HG02943 (cell line): ENCODE results near the gene TARDBP.
"Not testable (repeated sequence)": the region's sequence is repeated elsewhere in the genome, so short reads cannot be mapped to it uniquely, and the experiment has no call there.

ENCODE experiments used
- ATAC-seq: cut with Tn5 transposase; IDR thresholded peaks from one replicate; pipeline ENCODE4 v1.9.1; 2021; ENCODE audit warnings: mild to moderate bottlenecking, low read depth, moderate library complexity; ENCODE audit not compliant: unreplicated experiment

TARDBP gene

DNA sequence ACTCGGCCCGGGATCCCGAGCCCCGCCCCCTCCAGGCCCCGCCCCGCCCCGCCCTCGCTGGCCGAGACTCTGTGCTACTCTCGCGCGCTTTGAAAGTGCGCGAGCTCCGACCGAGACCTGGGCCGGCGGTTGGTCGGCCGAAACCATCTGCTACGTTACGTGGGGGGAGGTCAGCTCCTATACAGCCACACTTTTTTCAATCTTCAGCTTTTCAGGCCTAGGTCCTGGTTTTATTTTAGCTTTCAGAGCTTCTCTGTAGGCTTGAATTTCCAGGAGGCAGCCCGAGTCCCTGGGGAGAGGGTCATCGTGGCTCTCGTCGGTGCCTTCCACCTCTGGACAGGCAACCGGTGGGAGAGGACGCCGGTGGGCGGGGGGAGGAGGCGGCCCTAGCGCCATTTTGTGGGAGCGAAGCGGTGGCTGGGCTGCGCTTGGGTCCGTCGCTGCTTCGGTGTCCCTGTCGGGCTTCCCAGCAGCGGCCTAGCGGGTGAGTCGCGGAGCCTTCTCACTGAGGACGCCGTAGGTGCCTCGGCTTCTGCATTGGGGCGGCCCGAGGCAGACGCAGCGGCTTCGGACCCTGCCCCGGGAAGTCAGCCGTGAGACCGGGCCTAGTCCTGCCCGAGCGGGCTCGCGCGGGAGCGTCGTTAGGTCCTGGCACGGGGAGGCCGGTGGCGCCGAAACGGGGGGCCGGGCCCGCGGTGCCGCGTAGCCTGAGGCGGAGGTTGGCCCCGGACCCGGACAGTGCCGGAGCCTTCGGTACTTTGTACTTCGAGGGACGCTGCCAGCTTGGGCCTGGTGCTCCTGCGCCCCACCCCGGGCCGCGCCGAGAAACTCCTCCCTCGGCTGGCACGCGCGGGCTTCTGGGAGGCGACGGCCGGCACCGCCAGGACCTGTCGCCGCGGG lies at the start of gene TARDBP:
TARDBP (plus strand) TSS at position 395 of the 900 bp plus-strand sequence. CDS start 1,074 bp downstream, outside the sequence.
- ATAC-seq: peak; percentile 90

- ATAC-seq: no peak
Measured at GRCh38 chr1:10965546-10966226, 46.8 kb upstream of the TARDBP start.

GRCh38 chr1:10967090-10967489 lies 45.4 kb upstream of the TARDBP start:
- no peak for ATAC-seq

- no peak for ATAC-seq
Measured at GRCh38 chr1:10968411-10968826, 44.0 kb upstream of the TARDBP start.

- ATAC-seq: no peak
Measured at GRCh38 chr1:10969267-10969970, 43.0 kb upstream of the TARDBP start.

- ATAC-seq: no peak
Measured at GRCh38 chr1:10969971-10970332, 42.5 kb upstream of the TARDBP start.

GRCh38 chr1:10973552-10973951 lies 38.9 kb upstream of the TARDBP start:
- no peak for ATAC-seq

GRCh38 chr1:10973956-10974881 lies 38.2 kb upstream of the TARDBP start:
- ATAC-seq: no peak

DNA sequence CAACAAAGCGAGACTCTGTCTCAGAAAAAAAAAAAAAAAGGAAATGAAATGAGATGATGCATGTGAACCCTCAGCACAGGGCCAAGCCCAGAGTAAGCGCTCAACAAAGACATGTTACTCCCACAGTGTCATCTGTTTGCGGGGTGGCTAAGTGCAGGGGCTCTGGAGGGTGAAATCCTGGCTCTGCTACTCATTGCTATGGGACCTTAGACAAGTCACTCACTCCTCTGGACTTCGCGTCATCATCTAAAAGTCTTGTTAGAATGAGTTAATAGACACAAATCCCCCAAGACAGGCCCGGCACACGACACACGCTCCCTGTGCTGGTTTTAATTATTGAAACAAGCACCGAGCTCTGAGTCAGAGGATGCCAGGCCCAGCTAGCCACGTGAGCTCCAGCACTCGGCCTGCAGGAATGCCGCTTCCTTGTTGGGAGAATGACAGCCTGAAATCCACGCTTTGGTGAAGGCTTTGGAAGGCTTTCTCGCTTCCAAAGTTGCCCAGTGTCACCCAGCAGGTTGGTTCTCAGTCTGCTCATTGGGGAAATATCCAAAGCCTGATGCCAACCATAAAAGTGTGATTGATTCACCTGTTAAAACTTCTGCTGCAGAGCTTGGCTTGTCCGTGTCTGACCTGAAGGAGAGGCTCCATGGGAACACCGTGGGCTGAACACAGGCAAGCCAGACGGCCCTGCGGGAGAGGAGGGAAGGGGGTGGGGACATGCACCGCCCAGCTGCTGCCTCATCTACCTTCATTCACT lies 36.7 kb upstream of the TARDBP start:
- ATAC-seq: no peak

- ATAC-seq: no peak
Measured at GRCh38 chr1:10978719-10979118, 33.7 kb upstream of the TARDBP start.

DNA sequence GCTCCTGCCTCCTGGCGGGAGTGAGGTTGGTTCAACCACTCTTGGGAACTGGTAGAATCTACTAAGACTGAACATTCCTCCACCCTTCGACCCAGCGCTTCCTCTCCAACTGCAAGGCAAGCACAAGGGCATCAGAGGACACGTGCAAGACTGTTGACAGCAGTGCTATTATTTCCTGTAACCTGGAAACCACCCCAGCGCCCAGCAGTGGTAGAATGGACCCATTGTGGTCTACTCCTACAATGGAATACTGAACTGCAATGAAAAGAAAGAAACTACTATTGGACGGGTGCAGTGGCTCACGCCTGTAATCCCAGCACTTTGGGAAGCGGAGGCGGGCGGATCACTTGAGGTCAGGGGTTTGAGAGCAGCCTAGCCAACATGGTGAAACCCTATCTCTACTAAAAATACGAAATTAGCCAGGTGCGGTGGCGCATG lies 33.0 kb upstream of the TARDBP start:
- ATAC-seq: no peak

DNA sequence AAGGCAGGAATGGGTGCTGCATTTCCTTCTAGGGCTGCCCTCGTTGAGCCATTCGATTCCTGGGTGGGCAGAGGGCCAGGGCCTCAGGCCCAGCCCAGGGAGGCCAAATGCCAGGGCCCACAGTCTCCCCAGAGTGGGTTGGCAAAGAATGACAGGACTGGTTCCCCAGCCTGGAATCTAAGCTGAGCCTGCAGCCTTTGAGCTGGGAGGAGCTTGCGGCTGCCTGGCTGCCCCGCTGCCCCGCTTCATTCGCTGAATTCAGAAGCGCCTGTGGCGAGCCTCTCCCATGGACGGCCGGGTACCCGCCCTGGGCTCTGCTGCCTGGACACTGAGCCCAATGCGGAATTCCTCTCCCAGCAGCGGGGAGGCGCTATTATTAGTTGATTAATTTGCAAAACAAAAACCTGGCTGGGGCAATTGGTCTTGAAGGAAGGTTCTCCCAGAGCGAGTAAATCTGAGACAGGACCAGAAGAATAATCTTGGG lies 32.3 kb upstream of the TARDBP start:
- no peak for ATAC-seq

DNA sequence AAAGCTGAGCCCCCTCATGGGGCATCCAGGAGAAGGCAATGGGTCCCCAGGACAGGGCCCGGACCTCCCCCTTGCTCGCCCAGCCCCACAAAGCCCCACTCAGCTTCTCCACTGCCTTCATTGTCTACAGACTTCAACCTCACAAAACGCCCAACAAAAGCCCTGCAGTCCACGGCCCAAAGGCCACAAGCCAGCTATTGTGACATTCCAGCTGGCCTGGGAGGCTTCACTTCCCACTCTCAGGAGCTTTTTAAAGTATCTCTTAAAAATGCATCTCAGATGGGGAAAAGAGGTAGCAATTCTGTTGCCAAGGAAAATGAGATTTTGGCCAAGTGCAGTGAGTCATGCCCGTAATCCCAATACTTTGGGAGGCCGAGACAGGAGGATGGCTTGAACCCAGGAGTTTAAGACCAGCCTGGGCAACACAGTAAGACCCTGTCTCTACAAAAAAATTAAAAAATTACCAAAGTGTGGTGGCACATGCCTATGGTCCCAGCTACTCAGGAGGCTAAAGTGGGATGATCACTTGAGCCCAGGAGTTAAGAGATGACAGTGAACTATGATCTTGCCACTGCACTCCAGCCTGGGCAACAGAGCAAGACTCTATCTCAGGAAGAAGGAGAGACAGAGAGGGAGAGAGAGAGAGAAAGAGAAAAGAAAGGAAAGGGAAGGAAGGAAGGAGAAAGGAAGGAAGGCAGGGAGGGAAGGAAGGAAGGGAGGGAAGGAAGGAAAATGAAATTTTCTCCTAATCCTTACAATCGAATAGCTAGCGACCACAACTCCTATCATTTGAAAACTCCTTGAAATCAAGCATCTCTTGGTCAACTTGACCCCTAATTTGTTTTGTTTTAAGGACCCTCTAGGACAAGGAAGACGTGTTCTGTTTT lies 31.4 kb upstream of the TARDBP start:
- no peak for ATAC-seq

- no peak for ATAC-seq
Measured at GRCh38 chr1:10986525-10986890, 25.9 kb upstream of the TARDBP start.

- no peak for ATAC-seq
Measured at GRCh38 chr1:10987840-10988417, 24.5 kb upstream of the TARDBP start.

GRCh38 chr1:10989095-10989494 lies 23.4 kb upstream of the TARDBP start:
- no peak for ATAC-seq

DNA sequence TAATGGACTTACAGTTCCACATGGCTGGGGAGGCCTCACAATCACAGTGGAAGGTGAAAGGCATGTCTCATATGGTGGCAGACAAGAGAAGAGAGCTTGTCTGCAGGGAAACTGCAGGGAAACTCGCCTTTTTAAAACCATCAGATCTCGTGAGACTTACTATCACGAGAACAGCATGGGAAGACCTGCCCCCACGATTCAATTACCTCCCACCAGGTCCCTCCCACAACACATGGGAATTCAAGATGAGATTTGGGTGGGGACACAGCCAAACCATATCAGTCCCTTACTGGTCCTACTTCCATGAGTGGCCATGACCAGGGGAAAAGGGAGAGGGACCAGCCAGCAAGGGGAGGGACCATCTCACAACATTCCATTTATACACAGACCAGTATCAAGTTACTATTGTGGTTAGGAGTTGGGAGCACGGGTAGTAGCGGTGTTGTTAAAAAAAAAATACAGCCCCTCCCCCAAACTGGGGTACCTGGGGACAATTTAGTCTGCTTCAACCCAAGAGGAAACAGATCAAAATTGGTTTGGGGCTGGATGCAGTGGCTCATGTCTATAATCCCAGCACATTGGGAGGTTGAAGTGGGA lies 22.4 kb upstream of the TARDBP start:
- ATAC-seq: not testable (repeated sequence)

- no peak for ATAC-seq
Measured at GRCh38 chr1:10990828-10991227, 21.6 kb upstream of the TARDBP start.
